Large intestine (tissue), 1 donor: ENCODE results near the gene C11orf68. TPM values are rescaled to one million over a fixed set of nuclear protein-coding genes. Genes with fewer than 3 reads are reported as not detected.

Experiments used
- polyA plus RNA-seq: library from polyadenylated mRNA; unstranded; fragments of 120-200 nt; gene quantifications from one replicate; pipeline ENCODE4 v1.2.1, GENCODE V29; 2013

Gene C11orf68
- polyA plus RNA-seq, 1 donor = 30.3 TPM

Other genes with a start within 250 kb of the C11orf68 start
- gene KAT5, start 206.8 kb downstream of the C11orf68 start, polyA plus RNA-seq = 57.8 TPM
- 38.9 TPM for gene RNASEH2C, start 198.3 kb downstream of the C11orf68 start, polyA plus RNA-seq
- gene AP5B1, start 138.1 kb downstream of the C11orf68 start, polyA plus RNA-seq = 15.2 TPM
- 32.6 TPM for gene OVOL1, start 132.0 kb downstream of the C11orf68 start, polyA plus RNA-seq
- 6.3 TPM for gene SNX32, start 85.1 kb downstream of the C11orf68 start, polyA plus RNA-seq
- gene CFL1, start 60.9 kb downstream of the C11orf68 start, polyA plus RNA-seq = 933 TPM
- gene MUS81, start 58.6 kb downstream of the C11orf68 start, polyA plus RNA-seq = 62.1 TPM
- 37.7 TPM for gene EFEMP2, start 46.3 kb downstream of the C11orf68 start, polyA plus RNA-seq
- gene CTSW, start 39.2 kb downstream of the C11orf68 start, polyA plus RNA-seq = 2.4 TPM
- gene FIBP, start 30.6 kb downstream of the C11orf68 start, polyA plus RNA-seq = 59.9 TPM
- 10.9 TPM for gene CCDC85B, start 28.4 kb downstream of the C11orf68 start, polyA plus RNA-seq
- 0.15 TPM for gene FOSL1, start 18.7 kb downstream of the C11orf68 start, polyA plus RNA-seq
- gene DRAP1, start 364 bp upstream of the C11orf68 start, polyA plus RNA-seq = 71.0 TPM
- gene TSGA10IP, start 26.4 kb upstream of the C11orf68 start, polyA plus RNA-seq = not detected
- 38.1 TPM for gene SART1, start 42.7 kb upstream of the C11orf68 start, polyA plus RNA-seq
- gene EIF1AD, start 83.1 kb upstream of the C11orf68 start, polyA plus RNA-seq = 33.5 TPM
- gene BANF1, start 83.4 kb upstream of the C11orf68 start, polyA plus RNA-seq = 120 TPM
- gene CST6, start 92.9 kb upstream of the C11orf68 start, polyA plus RNA-seq = 1.7 TPM
- not detected for gene CATSPER1, start 107.4 kb upstream of the C11orf68 start, polyA plus RNA-seq
- gene GAL3ST3, start 130.1 kb upstream of the C11orf68 start, polyA plus RNA-seq = 0.39 TPM
- 146 TPM for gene SF3B2, start 133.3 kb upstream of the C11orf68 start, polyA plus RNA-seq
- gene PACS1, start 151.2 kb upstream of the C11orf68 start, polyA plus RNA-seq = 30.3 TPM